ENCODE results near the gene GAS7. TPM values are rescaled to one million over a fixed set of nuclear protein-coding genes. Genes with fewer than 3 reads are reported as not detected.

The GAS7 gene
- total and polyA plus RNA-seq, 10 of the 15 experiments (the other 5 are each of a cell fraction or from before 2014, with no cell fraction given), result 2.3 to 53.4 (median 24.0) TPM

DNA sequence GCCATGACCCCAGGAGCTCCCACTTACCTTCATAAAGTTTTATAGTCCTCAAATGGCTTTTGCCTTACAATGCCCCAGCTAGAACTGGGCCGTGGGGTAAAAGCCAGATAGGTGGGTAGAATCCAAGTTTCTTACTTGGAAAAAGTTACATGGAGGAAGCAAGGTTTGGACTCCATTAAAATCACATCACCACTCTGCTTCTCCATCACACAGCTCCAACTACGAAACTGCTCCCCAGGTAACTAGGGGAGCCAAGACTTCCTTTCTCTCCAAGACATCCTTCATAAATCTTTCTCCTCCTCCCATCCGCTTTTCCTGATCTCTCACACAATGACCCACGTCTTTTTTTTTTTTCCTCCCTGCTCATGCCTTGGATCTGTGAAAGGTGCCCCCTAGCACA, 162.5 kb downstream of the GAS7 start:
- ChIA-PET SMC1A (ENCODE audit: uncharacterized antibody, unreplicated experiment) (no interaction called here), RAD21 (ENCODE audit: unreplicated experiment) (no interaction called here), CTCF (no interaction called here), POLR2A (no interaction called here)
- Histone ChIP-seq H3K36me3 (ENCODE audit: control insufficient read depth in 2 of 2, insufficient read depth in 2 of 2, low read length in 1 of 2) (no peaks in the 10 kb centered on the region), H3K9me3 (replicated peaks; ENCODE audit: control insufficient read depth, insufficient read depth, low read length) (no peaks in the 10 kb centered on the region), H3K27me3 (replicated peaks in 1 of 2; ENCODE audit: control insufficient read depth in 2 of 2, insufficient read depth in 2 of 2, low read length in 1 of 2) (no peaks in the 10 kb centered on the region), H3K79me2 (ENCODE audit: control insufficient read depth, insufficient read depth, low read length) (peaks cover 13% of the 10 kb centered on the region), H3K4me1 (ENCODE audit: control insufficient read depth, insufficient read depth, low read length) (peaks cover 28% of the 10 kb centered on the region), H3K4me3 (no peak overlapping the region), H2AFZ (ENCODE audit: control insufficient read depth, low read depth, low read length) (no peak overlapping the region), H3K9ac (ENCODE audit: control insufficient read depth, insufficient read depth, low read length) (no peak overlapping the region), H4K20me1 (ENCODE audit: control insufficient read depth, insufficient read depth) (no peaks in the 10 kb centered on the region), H3K4me2 (ENCODE audit: control insufficient read depth, insufficient read depth) (no peak overlapping the region), H3K27ac (ENCODE audit: control insufficient read depth, insufficient read depth) (no peak overlapping the region)
- in situ Hi-C loops (cut with MboI), result loop anchor here (25.0 kb wide), 1 partner anchor 1074 kb away; the partner anchor contains the start of gene PIK3R5
- FAIRE-seq (no peak), ATAC-seq (no peak), DNase-seq (ENCODE audit: low read depth, low spot score) (no peak)
- TF ChIP-seq RCOR1 (conservative IDR thresholded peaks at IDR 0.05; ENCODE audit: low read depth, low read length) (no peak), NFYA (IDR thresholded peaks at IDR 0.05; ENCODE audit: borderline replicate concordance, low read depth, low read length) (no peak), MEF2B (IDR thresholded peaks at IDR 0.05; ENCODE audit: partially characterized antibody, poor library complexity, severe bottlenecking) (no peak), ATF7 (IDR thresholded peaks at IDR 0.05; ENCODE audit: low read depth) (no peak), ZZZ3 (IDR thresholded peaks at IDR 0.05; ENCODE audit: control insufficient read depth, insufficient read length, low read depth) (no peak), NFYB (IDR thresholded peaks at IDR 0.05; ENCODE audit: insufficient read depth, low read depth, low read length) (no peak), SPI1 (IDR thresholded peaks at IDR 0.05; ENCODE audit: borderline replicate concordance, insufficient read depth, low read depth, low read length) (no peak), RFX5 (IDR thresholded peaks at IDR 0.05; ENCODE audit: low read depth, low read length) (no peak), FOXK2 (IDR thresholded peaks at IDR 0.05) (no peak), MTA3 (IDR thresholded peaks at IDR 0.05; ENCODE audit: borderline replicate concordance, low read length) (no peak), KAT2A (conservative IDR thresholded peaks at IDR 0.05; ENCODE audit: control insufficient read depth, low read depth, low read length) (no peak)
- TF ChIP-seq, protein P1, sequence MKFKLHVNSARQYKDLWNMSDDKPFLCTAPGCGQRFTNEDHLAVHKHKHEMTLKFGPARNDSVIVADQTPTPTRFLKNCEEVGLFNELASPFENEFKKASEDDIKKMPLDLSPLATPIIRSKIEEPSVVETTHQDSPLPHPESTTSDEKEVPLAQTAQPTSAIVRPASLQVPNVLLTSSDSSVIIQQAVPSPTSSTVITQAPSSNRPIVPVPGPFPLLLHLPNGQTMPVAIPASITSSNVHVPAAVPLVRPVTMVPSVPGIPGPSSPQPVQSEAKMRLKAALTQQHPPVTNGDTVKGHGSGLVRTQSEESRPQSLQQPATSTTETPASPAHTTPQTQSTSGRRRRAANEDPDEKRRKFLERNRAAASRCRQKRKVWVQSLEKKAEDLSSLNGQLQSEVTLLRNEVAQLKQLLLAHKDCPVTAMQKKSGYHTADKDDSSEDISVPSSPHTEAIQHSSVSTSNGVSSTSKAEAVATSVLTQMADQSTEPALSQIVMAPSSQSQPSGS (IDR thresholded peaks at IDR 0.05; ENCODE audit: low read length), result no peak
- TF ChIP-seq, protein P2, sequence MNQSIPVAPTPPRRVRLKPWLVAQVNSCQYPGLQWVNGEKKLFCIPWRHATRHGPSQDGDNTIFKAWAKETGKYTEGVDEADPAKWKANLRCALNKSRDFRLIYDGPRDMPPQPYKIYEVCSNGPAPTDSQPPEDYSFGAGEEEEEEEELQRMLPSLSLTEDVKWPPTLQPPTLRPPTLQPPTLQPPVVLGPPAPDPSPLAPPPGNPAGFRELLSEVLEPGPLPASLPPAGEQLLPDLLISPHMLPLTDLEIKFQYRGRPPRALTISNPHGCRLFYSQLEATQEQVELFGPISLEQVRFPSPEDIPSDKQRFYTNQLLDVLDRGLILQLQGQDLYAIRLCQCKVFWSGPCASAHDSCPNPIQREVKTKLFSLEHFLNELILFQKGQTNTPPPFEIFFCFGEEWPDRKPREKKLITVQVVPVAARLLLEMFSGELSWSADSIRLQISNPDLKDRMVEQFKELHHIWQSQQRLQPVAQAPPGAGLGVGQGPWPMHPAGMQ (IDR thresholded peaks at IDR 0.05; ENCODE audit: borderline replicate concordance), result no peak
- TF ChIP-seq, protein P3, sequence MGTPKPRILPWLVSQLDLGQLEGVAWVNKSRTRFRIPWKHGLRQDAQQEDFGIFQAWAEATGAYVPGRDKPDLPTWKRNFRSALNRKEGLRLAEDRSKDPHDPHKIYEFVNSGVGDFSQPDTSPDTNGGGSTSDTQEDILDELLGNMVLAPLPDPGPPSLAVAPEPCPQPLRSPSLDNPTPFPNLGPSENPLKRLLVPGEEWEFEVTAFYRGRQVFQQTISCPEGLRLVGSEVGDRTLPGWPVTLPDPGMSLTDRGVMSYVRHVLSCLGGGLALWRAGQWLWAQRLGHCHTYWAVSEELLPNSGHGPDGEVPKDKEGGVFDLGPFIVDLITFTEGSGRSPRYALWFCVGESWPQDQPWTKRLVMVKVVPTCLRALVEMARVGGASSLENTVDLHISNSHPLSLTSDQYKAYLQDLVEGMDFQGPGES (IDR thresholded peaks at IDR 0.05), result no peak
- TF ChIP-seq, protein P4, sequence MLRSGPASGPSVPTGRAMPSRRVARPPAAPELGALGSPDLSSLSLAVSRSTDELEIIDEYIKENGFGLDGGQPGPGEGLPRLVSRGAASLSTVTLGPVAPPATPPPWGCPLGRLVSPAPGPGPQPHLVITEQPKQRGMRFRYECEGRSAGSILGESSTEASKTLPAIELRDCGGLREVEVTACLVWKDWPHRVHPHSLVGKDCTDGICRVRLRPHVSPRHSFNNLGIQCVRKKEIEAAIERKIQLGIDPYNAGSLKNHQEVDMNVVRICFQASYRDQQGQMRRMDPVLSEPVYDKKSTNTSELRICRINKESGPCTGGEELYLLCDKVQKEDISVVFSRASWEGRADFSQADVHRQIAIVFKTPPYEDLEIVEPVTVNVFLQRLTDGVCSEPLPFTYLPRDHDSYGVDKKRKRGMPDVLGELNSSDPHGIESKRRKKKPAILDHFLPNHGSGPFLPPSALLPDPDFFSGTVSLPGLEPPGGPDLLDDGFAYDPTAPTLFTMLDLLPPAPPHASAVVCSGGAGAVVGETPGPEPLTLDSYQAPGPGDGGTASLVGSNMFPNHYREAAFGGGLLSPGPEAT (IDR thresholded peaks at IDR 0.05; ENCODE audit: low read depth), result no peak
- TF ChIP-seq, protein P5, sequence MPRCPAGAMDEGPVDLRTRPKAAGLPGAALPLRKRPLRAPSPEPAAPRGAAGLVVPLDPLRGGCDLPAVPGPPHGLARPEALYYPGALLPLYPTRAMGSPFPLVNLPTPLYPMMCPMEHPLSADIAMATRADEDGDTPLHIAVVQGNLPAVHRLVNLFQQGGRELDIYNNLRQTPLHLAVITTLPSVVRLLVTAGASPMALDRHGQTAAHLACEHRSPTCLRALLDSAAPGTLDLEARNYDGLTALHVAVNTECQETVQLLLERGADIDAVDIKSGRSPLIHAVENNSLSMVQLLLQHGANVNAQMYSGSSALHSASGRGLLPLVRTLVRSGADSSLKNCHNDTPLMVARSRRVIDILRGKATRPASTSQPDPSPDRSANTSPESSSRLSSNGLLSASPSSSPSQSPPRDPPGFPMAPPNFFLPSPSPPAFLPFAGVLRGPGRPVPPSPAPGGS (IDR thresholded peaks at IDR 0.05; ENCODE audit: borderline replicate concordance, insufficient read depth, low read depth, low read length, poor library complexity, severe bottlenecking), result no peak
- no TSS peak for BruUV-seq (replicated peaks)
- WGBS (ENCODE audit: insufficient coverage, insufficient replicate concordance, low lambda C conversion rate, missing lambda C conversion rate), result 76% methylated on average over 2 of the region's 4 CpGs
- intact Hi-C loops (cut with micrococcal nuclease; ENCODE audit: unreplicated experiment), result no loop called here
